HG03342 (cell line): ENCODE results near the gene CYLD.

Source experiments
- ATAC-seq: cut with Tn5 transposase; IDR thresholded peaks from one replicate; pipeline ENCODE4 v1.9.1; 2021; ENCODE audit warnings: mild to moderate bottlenecking, moderate library complexity; ENCODE audit not compliant: unreplicated experiment

The CYLD gene

DNA sequence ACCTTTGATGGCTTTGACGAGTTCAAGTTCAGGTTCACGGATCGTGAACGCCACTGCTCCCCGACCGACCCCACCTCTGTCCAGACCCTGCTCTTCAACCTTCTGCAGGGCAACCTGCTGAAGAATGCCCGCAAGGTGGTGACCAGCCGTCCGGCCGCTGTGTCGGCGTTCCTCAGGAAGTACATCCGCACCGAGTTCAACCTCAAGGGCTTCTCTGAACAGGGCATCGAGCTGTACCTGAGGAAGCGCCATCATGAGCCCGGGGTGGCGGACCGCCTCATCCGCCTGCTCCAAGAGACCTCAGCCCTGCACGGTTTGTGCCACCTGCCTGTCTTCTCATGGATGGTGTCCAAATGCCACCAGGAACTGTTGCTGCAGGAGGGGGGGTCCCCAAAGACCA is 30.8 kb upstream of the CYLD start:
- ATAC-seq, result no peak

GRCh38 chr16:50711862-50712559 is 29.9 kb upstream of the CYLD start:
- no peak for ATAC-seq

DNA sequence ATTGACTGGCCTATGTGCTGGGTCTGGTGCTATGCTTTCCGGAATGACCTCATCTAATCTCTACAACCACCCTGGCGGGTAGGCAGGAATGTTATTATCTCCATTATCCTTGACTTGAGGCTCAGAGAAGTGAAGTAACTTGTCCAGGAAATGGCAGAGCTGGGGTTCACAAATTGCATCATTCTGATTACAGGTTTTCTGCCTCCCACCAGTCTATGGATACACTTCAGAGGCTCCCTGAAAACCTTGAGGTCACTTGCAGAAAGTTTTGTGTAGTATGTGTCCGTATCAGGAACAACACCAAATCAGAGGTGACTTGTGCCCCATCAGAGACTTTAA is 29.4 kb upstream of the CYLD start:
- ATAC-seq, result no peak

GRCh38 chr16:50712956-50713355 is 28.9 kb upstream of the CYLD start:
- ATAC-seq, result no peak

DNA sequence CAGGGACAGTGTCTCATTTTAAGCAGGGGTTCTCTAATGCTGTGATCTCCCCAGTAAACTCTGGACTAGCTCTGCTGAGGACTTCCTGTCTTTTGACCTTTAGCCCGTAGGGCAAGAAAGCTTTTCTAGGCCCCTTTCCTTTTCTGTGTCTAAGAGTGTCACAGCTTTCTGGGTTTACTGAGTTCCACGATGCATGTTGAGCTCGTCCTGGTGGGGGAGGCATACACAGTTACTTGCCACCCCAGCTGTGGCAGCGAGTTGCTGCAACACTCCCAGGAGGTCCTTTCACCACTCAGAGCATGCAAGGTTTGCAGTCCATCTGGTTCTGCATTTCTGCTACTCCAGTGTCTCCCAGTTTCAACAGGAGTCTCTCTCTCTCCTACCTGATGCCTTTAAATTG is 24.8 kb upstream of the CYLD start:
- ATAC-seq, result no peak

DNA sequence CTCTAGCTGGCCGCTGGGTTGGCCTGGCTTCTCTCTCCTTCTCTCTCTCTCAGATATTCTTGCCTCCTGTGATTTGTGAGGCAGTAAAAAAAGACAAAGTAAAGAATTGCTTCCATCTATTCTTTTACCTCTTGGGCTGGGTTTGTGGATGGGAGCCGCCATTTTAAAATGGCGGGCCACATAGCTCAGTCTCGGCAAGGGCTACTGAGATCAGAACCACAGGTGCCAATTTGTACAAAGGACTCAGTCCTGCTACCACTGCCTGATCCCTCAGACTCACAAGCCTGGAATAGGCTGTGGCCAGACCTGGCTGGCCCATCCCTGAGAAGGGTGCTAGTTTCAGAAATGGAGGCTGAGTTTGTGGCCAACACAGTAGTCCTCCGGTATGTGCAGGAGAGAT is 24.4 kb upstream of the CYLD start:
- ATAC-seq, result no peak

- no peak for ATAC-seq
Measured at GRCh38 chr16:50718061-50718760, 23.7 kb upstream of the CYLD start.

GRCh38 chr16:50718761-50719400 is 23.0 kb upstream of the CYLD start:
- ATAC-seq, result no peak

DNA sequence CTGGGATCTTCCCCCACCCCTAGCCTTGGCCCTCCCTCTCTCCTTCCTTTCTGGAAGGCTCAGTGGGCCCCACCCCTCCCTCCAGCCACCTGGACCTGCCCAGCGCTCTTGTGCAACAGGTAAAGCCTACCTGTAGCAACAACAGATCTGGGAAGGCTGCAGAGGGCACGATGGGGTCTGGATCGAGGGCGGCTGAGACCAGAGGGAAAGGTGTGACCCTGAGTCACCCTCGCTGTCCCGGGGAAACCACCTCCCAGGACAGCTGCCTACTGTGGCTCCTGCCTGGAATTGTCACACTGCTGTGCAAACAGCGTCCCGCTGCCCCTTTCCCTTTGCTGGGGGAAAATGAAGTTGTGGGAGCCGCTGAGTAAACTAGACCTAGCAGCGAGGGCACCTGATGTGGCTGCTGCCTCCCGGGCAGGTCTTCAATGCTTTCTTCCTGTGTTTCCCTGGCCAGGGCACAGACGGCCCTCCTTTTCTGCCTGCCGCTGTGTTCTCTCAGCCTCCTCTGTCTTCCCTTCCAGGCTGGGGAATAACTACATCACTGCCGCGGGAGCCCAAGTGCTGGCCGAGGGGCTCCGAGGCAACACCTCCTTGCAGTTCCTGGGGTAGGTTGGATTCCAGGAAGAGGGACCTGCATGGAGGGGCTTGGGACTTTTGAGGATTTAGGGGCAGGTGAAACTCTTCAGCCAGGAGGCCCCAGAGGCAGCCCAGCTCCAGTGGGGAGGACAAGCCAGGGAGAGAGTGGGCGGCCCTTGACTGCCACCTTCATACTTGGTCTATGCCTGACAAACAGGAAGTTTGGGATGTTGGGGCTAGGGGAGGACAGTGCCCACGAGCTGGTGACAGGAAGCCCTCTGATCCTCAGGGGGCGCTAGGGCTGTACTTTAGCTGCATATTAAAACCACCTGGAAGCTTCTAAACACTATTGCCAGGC is 22.2 kb upstream of the CYLD start:
- ATAC-seq, result no peak

GRCh38 chr16:50721549-50722404 is 20.1 kb upstream of the CYLD start:
- ATAC-seq, result no peak

GRCh38 chr16:50722405-50722737 is 19.5 kb upstream of the CYLD start:
- ATAC-seq, result no peak

GRCh38 chr16:50722960-50723359 is 18.9 kb upstream of the CYLD start:
- no peak for ATAC-seq

- ATAC-seq, result no peak
Measured at GRCh38 chr16:50724306-50724705, 17.6 kb upstream of the CYLD start.

GRCh38 chr16:50731130-50731988 is 10.5 kb upstream of the CYLD start:
- no peak for ATAC-seq

GRCh38 chr16:50731989-50732832 is 9.7 kb upstream of the CYLD start:
- ATAC-seq, result no peak

GRCh38 chr16:50733468-50733867 is 8.4 kb upstream of the CYLD start:
- no peak for ATAC-seq

- ATAC-seq, result no peak
Measured at GRCh38 chr16:50735629-50736122, 6.2 kb upstream of the CYLD start.

DNA sequence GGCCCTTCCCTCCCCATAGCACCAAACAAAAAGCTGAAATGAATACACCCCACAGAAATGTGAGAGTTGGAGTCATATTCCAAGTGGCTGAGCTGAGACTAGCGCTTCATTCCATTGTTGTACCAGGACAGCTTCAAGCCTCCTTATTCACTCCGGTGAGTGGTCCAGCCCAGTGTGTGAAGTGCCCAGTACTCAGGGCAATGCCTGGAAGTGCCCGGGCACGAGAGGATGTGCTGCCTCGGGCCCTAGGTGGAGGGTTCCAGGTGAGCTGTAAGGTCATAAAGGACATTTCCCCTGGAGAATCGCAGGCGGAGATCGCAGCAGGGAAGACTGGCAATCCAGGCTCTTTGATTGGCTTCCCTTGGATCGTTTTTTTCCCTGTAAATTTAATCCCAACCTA is 5.4 kb upstream of the CYLD start:
- ATAC-seq, result no peak
